ENCODE results near the gene VTI1B.

Gene VTI1B

DNA sequence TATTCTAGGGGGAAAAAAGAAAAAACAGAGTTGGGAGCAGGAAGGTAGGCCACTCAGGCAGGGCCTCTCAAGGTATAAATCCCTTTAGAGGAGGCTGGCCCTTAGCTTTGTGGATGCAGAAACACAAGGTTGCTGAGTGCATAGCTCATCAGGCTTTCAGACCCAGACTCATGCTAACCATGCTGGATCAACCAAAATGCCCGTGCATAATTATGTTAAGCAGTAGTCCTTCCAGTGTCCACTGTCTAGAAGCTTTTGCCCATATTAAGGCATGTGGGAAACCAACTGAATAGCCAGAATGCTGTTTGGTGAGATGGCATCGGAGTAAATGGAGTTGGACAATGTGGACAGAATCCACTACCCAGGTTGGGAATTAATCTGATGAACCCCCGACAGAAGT lies 35.8 kb downstream of the VTI1B start:
- TF ChIP-seq, protein P1, sequence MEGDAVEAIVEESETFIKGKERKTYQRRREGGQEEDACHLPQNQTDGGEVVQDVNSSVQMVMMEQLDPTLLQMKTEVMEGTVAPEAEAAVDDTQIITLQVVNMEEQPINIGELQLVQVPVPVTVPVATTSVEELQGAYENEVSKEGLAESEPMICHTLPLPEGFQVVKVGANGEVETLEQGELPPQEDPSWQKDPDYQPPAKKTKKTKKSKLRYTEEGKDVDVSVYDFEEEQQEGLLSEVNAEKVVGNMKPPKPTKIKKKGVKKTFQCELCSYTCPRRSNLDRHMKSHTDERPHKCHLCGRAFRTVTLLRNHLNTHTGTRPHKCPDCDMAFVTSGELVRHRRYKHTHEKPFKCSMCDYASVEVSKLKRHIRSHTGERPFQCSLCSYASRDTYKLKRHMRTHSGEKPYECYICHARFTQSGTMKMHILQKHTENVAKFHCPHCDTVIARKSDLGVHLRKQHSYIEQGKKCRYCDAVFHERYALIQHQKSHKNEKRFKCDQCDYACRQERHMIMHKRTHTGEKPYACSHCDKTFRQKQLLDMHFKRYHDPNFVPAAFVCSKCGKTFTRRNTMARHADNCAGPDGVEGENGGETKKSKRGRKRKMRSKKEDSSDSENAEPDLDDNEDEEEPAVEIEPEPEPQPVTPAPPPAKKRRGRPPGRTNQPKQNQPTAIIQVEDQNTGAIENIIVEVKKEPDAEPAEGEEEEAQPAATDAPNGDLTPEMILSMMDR (IDR thresholded peaks at IDR 0.05; ENCODE audit: low read depth, low read length): no peak
- TF ChIP-seq MAX (IDR thresholded peaks at IDR 0.05; ENCODE audit: low read depth, low read length) (no peak), POLR2A (IDR thresholded peaks at IDR 0.05; ENCODE audit: extremely low read depth, insufficient read length) (no peak), MYC (IDR thresholded peaks at IDR 0.05; ENCODE audit: low read depth, low read length) (no peak)
- no peak overlapping the region for H3K4me3 ChIP-seq (ENCODE audit: low read depth, low read length)
- no peak for DNase-seq (ENCODE audit: low read depth)

DNA sequence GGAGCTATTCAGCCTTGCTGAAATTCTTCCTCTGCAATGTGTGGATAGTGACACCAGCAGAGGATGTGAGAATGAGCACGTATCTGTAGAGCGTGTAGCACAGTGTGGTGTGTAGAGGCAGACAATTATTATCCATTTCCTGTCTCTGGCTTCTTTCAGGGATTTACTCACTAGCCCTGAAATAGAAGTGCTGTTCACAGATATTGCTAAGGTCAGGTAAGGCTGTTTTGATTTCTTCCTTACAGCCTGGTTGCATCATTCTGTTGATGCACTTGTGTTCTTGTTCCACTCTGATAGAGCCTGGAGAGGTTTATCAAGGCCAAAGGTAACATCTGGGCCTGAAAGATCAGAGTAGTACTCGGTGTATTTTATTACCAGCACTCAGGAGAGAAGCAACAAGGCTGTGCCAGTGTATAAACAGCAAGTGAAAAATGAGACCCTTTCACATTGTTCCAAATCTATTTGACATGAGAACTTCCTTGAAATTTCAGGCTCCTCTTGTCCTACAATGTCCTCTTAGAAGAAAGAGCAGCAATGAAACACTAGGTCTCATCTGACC lies 38.0 kb downstream of the VTI1B start:
- DNase-seq (ENCODE audit: low read depth): no peak
- H3K4me3 ChIP-seq (ENCODE audit: low read depth, low read length): no peak overlapping the region
- TF ChIP-seq MAX (IDR thresholded peaks at IDR 0.05; ENCODE audit: low read depth, low read length): no peak
- no peak for TF ChIP-seq POLR2A (IDR thresholded peaks at IDR 0.05; ENCODE audit: extremely low read depth, insufficient read length)
- TF ChIP-seq MYC (IDR thresholded peaks at IDR 0.05; ENCODE audit: low read depth, low read length): no peak
- TF ChIP-seq, protein P1 (IDR thresholded peaks at IDR 0.05; ENCODE audit: low read depth, low read length): no peak

GRCh38 chr14:67633451-67634147 lies 40.8 kb downstream of the VTI1B start:
- TF ChIP-seq MAX (IDR thresholded peaks at IDR 0.05; ENCODE audit: low read depth, low read length): no peak
- no peak for TF ChIP-seq POLR2A (IDR thresholded peaks at IDR 0.05; ENCODE audit: extremely low read depth, insufficient read length)
- TF ChIP-seq MYC (IDR thresholded peaks at IDR 0.05; ENCODE audit: low read depth, low read length): no peak
- TF ChIP-seq, protein P1 (IDR thresholded peaks at IDR 0.05; ENCODE audit: low read depth, low read length): no peak
- DNase-seq (ENCODE audit: low read depth): no peak
- H3K4me3 ChIP-seq (ENCODE audit: low read depth, low read length): no peak overlapping the region

DNA sequence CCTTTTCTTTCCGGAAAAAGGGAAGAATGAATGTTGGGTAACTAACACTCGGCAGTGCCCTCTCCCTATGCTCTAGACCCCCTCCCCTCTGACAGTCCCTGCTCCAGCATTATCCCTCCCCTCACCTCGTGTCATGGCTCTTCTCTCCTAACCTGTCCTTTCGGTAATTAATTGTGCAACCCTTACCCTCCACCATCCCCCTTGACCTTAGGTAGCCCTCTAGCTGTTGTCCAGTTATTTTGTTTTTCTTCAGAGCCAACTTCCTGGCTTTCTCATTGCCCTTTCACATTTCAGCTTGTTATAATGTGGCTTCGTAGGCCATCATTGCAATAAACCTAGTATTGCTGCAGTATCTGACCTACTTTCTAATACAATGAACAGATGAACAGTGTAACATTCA lies 43.5 kb downstream of the VTI1B start:
- DNase-seq (ENCODE audit: low read depth): no peak
- H3K4me3 ChIP-seq (ENCODE audit: low read depth, low read length): no peak overlapping the region
- TF ChIP-seq MYC (IDR thresholded peaks at IDR 0.05; ENCODE audit: low read depth, low read length) (no peak), POLR2A (IDR thresholded peaks at IDR 0.05; ENCODE audit: extremely low read depth, insufficient read length) (no peak), MAX (IDR thresholded peaks at IDR 0.05; ENCODE audit: low read depth, low read length) (no peak)
- TF ChIP-seq, protein P1 (IDR thresholded peaks at IDR 0.05; ENCODE audit: low read depth, low read length): no peak

GRCh38 chr14:67630186-67630585 lies 44.2 kb downstream of the VTI1B start:
- no peak overlapping the region for H3K4me3 ChIP-seq (ENCODE audit: low read depth, low read length)
- DNase-seq (ENCODE audit: low read depth): no peak
- TF ChIP-seq MYC (IDR thresholded peaks at IDR 0.05; ENCODE audit: low read depth, low read length) (no peak), POLR2A (IDR thresholded peaks at IDR 0.05; ENCODE audit: extremely low read depth, insufficient read length) (no peak), MAX (IDR thresholded peaks at IDR 0.05; ENCODE audit: low read depth, low read length) (no peak)
- TF ChIP-seq, protein P1 (IDR thresholded peaks at IDR 0.05; ENCODE audit: low read depth, low read length): no peak
